GM12891 (cell line): ENCODE data around the gene NUTM1.

Source experiments
- POLR2A ChIP-seq: IDR thresholded peaks from 2 replicates; pipeline ENCODE4 v1.6.1; 2011; ENCODE audit warnings: low read depth, low read length, control low read depth
- POLR2AphosphoS5 ChIP-seq: IDR thresholded peaks from 2 replicates; pipeline ENCODE4 v1.6.1; 2011; ENCODE audit warnings: low read depth, low read length, control low read depth
- POU2F2 ChIP-seq: IDR thresholded peaks from 2 replicates; pipeline ENCODE4 v1.6.1; 2011; ENCODE audit warnings: low read depth, mild to moderate bottlenecking, control low read depth, low read length, moderate library complexity
- SPI1 ChIP-seq: IDR thresholded peaks from 2 replicates; pipeline ENCODE4 v1.6.1; 2011; ENCODE audit warnings: low read depth, low read length, control low read depth
- TAF1 ChIP-seq: IDR thresholded peaks from 2 replicates; pipeline ENCODE4 v1.6.1; 2011; ENCODE audit warnings: low read depth, low read length, control low read depth

GRCh38 chr15:34367101-34368081, 24.3 kb downstream of the NUTM1 start, which contains the start of gene LPCAT4:
- peak; percentile 62 for TF ChIP-seq POLR2A
- no peak for TF ChIP-seq TAF1
- TF ChIP-seq POLR2AphosphoS5: no peak; the same call in 1 of the 2 replicates
- no peak for TF ChIP-seq SPI1
- 0 out of 2 replicates have a peak, but pooled peaks have one; percentile 34 for TF ChIP-seq POU2F2
